GM10266 (cell line): ENCODE measurements around the gene IQCH.
"Not testable (repeated sequence)": the region's sequence is repeated elsewhere in the genome, so short reads cannot be mapped to it uniquely, and the experiment has no call there.

Experiments used
- DNase-seq: peaks from one replicate; pipeline ENCODE4 v3.0.0; 2012; ENCODE audit errors: extremely low spot score
- TF ChIP-seq, protein P1 (sequence below): IDR thresholded peaks from 2 replicates; pipeline ENCODE4 v1.5.1; 2012; ENCODE audit warnings: mild to moderate bottlenecking, low read depth; ENCODE audit not compliant: control insufficient read depth, insufficient read depth; ENCODE audit errors: missing control alignments

IQCH gene

DNA sequence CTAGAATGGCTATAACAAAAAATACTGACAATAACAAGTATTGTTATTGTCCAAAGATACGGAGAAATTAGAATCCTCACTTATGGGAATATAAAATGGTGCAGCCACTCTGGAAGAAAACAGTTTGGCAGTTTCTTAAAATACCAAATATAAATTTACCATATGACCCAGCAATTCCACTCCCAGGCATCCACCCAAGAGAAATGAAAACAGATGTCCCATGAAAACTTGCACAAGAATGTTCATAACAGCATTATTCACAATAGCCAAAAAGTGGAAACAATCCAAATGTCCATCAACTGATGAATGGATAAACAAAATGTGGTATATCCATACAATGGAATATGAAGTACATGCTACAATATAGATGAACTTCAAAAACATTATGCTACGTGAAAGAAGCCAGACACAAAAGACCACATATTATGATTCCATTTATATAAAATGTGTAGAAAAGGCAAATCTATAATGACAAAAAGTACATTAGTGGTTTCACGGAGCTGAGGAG is 9.6 kb upstream of the IQCH start:
- DNase-seq = no peak
- TF ChIP-seq, protein P1, sequence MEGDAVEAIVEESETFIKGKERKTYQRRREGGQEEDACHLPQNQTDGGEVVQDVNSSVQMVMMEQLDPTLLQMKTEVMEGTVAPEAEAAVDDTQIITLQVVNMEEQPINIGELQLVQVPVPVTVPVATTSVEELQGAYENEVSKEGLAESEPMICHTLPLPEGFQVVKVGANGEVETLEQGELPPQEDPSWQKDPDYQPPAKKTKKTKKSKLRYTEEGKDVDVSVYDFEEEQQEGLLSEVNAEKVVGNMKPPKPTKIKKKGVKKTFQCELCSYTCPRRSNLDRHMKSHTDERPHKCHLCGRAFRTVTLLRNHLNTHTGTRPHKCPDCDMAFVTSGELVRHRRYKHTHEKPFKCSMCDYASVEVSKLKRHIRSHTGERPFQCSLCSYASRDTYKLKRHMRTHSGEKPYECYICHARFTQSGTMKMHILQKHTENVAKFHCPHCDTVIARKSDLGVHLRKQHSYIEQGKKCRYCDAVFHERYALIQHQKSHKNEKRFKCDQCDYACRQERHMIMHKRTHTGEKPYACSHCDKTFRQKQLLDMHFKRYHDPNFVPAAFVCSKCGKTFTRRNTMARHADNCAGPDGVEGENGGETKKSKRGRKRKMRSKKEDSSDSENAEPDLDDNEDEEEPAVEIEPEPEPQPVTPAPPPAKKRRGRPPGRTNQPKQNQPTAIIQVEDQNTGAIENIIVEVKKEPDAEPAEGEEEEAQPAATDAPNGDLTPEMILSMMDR = no peak

DNA sequence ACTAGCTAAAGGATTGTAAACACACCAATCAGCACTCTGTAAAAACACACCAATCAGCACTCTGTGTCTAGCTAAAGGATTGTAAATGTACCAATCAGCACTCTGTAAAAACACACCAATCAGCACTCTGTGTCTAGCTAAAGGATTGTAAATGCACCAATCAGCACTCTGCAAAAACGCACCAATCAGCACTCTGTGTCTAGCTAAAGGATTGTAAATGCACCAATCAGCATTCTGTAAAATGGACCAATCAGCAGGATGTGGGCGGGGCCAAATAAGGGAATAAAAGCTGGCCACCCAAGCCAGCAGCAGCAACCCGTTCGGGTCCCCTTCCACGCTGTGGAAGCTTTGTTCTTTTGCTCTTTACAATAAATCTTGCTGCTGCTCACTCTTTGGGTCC is 8.0 kb upstream of the IQCH start:
- not testable (repeated sequence) for DNase-seq

DNA sequence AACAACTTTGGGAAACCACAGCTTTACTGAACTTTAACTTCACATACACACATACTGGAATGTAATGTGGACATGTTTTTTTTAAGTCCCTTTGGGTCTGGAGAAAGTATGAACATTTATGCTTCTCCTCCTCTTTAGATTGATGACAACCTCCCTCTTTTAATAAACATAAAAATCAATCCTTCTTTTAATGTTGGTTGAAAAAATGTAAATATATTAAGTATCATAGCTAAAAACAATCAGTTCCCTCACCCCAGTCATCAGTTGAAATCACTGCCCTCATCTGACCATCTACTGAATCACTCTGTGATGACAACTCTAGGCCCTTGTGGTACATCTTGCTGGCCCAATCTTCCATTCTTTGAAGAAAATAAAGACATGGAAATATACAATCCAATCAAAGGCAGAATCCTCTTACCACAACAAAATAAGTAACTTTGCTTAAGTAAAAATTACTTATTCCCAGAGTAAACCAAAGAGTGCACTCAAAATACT is 6.5 kb upstream of the IQCH start:
- TF ChIP-seq, protein P1 = no peak
- DNase-seq = no peak

DNA sequence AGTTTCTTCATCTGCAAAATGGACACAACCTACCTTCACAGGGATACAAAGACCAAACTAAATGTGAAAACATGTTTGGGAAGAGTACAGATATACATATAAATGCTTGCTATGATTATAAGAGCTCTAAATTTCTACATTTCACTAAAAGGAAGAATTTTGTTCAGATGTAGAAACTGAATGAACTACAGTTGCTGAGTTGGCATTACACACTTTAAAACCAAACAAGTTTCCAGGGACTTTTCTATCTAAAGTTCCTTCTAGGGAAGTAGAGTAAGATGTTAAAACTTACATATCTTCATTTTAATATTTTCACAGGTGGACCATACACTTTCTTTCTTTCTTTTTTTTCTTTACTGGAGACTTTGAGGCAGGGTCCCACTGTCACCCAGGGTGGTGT is 4.8 kb upstream of the IQCH start:
- no peak for DNase-seq
- TF ChIP-seq, protein P1 = no peak

DNA sequence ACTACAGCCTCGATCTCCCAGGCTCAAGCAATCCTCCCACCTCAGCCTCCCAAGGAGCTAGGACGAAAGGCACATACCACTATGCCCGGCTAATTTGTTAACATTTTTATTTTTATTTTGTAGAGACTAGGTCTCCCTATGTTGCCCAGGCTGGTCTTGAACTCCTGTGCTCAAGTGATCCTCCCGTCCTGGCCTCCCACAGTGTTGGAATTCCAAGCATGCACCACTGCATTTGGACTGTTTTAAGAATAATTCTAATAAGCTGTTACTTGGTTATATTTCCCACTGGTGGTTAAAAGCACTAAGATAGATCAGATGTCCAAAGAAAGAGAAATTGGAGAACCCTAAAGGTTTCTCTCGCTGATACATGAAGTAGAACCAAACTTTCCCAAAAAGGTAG is 3.3 kb upstream of the IQCH start:
- TF ChIP-seq, protein P1 = no peak
- no peak for DNase-seq

DNA sequence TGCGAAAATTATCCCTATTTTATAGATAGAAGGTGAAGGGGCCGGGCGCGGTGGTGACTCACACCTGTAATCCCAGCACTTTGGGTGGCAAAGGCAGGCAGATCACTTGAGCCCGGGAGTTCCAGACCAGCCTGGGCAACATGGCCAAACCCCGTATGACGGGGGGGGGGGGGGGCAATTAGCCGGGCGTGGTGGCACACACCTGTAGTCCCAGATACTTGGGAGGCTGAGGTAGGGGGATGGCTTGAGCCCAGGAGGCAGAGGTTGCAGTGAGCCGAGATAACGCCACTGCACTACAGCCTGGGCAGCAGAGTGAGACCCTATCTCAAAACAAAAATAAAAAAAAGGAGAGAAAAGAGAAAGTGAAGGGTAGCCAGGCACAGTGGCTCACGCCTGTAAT is 1.5 kb upstream of the IQCH start:
- TF ChIP-seq, protein P1 = no peak
- no peak for DNase-seq

DNA sequence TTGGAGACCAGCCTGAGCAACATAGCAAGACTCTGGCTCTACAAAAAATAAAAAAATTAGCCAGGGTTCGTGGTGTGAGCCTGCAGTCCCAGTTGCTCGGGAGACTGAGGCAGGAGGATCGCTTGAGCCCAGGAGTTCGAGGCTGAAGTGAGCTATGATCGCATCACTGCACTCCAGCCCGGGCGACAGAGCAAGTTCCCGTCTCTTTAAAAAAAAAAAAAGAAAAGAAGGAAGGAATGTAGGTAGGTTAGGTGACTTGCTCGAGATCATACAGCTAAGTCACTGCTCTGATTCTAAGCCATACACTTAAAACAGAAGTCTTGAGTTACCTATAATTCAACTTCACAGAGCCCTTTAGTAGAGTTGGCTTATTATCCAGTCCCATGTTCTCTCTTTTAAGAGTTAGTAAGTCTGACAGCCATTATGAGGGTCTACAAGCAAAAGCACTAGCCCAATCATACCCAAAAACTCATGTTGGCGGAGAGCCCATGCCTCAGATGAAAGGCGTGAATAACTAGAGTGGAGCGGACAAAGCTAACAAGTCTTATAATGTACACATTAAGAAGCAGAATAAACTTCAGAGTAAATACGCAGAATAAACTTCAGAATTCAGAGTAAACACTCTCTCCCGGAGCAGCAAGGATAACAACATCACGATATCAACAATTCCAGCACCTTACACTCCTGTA is 893 bp upstream of the IQCH start:
- TF ChIP-seq, protein P1 = no peak
- DNase-seq = no peak

DNA sequence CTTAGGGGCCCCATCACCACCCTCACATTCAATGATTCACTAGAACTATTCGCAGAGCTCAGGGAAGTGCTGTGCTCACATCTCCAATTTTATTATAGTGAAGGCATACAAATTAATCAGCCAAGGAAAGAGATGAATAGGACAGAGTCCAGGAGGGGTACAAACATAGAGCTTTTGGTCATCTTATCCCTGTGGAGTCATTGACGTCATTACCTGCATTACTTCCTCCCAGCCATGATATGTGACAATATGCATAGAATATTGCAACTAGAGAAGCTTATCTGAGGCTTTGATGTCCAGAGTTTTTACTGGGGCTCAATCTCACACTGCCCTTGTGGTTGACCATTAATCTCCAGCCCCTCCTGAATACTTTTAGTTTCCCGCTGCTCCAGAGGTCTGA is 1.5 kb downstream of the IQCH start:
- no peak for DNase-seq
- TF ChIP-seq, protein P1 = no peak

DNA sequence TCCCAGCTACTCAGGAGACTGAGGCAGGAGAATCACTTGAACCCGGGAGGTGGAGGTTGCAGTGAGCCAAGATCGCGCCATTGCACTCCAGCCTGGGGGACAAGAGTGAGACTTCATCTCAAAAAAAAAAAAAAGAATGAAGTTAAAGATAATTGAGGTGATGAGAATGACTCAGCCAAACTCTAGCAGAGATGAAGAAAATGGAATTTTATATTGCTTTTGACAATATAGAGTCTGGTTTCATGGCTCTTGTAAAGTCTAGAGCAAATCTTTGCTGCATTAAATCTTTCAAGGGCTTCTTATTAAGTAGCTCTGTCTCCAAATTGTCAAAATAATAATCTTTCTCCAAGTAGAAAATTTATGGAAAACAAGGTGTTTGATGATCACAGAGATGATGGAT is 3.8 kb downstream of the IQCH start:
- DNase-seq = not testable (repeated sequence)
